HG02884 (cell line): ENCODE results near the gene GALM.
"Not testable (repeated sequence)": the region's sequence is repeated elsewhere in the genome, so short reads cannot be mapped to it uniquely, and the experiment has no call there.

Experiments used
- ATAC-seq: cut with Tn5 transposase; IDR thresholded peaks from one replicate; pipeline ENCODE4 v1.9.1; 2021; ENCODE audit warnings: mild to moderate bottlenecking, moderate library complexity; ENCODE audit not compliant: unreplicated experiment

The GALM gene

DNA sequence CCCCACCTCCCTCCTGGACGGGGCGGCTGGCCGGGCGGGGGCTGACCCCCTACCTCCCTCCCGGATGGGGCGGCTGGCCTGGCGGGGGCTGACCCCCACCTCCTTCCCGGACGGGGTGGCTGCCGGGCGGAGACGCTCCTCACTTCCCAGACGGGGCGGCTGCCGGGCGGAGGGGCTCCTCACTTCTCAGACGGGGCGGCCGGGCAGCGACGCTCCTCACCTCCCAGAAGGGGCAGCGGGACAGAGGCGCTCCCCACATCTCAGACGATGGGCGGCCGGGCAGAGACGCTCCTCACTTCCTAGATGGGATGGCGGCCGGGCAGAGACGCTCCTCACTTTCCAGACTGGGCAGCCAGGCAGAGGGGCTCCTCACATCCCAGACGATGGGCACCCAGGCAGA, 90.0 kb downstream of the GALM start:
- not testable (repeated sequence) for ATAC-seq

DNA sequence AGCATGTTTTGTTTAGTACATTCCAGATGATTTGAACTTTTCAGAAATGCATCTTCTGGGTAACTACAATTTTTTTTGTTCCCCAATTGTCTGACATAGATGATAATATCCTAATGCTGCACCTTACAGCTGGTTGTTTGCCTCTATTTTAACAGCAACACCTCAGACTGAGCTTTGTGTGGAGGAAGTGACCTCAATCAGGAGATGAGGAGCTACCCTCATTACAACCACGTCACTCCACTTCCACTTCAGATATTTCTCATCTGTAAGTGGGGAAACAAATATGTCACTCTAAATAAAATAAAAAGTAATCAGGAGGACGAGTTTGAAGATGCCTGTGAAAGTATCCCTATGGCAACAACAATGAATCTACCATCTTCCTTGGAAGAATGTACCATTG, 97.3 kb downstream of the GALM start:
- ATAC-seq: no peak

DNA sequence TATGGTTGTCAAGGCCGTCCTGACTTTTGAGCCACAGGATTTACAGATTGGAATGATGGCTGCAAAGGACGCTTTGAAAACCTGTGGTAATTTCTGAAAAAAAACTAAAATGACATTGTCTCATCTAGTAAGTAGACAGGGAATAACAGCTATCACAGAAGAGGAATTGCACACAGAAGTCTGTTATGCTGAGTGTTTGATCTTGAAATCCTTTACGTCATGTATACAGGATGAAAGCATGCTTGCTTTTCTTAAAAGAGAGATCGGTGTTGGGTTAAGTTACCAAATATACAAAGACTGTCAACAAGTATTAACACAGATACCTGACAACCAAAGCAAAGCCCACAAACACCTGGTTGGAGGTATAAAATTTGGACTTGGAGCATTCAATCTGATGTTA, 97.8 kb downstream of the GALM start:
- ATAC-seq: no peak

DNA sequence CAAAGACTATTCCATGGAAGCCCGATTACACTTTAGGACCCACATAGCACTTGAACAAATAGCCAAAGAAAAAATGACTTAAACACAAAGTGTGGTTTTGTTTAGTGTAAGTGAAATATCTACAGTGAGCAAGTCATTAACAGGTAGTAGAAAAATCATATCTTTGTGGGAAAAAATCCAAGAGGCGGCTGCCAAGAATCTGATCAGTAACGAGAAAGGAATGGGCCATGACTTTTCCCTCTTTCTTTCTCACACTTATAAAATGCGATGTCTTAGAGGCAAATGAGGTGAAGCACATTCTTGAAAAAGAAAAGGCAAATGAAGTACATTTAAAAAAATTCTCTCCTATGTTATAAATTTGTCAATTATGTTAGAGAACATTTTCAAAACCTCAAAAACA, 99.2 kb downstream of the GALM start:
- ATAC-seq: no peak

DNA sequence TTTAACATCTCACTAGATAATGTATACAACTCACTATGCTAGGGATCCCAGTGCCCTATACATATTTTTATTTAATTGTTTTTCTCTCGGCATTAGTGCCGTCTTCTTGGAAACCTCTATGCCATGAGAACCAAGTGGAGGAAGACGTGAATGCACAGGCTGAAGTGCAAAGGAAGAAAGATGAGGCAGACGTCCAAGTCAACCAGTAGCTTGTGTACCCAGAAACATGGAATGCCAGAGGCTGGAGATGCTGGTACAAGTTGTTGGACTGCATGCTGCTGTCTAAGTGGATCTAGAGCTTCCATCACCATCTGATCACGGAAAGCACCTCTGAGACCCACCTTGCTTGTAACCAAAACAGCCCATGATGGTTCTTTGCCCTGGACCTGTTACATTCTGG, 99.6 kb downstream of the GALM start:
- no peak for ATAC-seq

DNA sequence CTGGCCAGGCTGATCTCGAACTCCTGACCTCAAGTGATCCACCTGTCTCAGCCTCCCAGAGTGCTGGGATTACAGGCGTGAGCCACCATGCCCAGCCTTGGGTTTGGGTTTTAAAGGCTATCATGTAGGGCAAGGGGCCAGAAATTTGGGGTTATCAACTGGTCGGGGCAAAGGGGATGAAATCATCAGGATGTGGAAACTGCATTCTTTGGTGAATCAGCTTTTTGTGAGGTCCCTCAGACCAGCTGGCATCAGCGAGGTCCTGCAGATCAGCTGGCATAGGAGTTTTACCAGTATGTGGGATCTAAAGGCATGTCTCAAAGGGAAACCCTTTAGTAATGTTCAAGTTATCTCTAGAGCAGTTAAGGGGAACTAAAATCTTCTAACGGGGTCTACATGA, 105.7 kb downstream of the GALM start:
- ATAC-seq: no peak

DNA sequence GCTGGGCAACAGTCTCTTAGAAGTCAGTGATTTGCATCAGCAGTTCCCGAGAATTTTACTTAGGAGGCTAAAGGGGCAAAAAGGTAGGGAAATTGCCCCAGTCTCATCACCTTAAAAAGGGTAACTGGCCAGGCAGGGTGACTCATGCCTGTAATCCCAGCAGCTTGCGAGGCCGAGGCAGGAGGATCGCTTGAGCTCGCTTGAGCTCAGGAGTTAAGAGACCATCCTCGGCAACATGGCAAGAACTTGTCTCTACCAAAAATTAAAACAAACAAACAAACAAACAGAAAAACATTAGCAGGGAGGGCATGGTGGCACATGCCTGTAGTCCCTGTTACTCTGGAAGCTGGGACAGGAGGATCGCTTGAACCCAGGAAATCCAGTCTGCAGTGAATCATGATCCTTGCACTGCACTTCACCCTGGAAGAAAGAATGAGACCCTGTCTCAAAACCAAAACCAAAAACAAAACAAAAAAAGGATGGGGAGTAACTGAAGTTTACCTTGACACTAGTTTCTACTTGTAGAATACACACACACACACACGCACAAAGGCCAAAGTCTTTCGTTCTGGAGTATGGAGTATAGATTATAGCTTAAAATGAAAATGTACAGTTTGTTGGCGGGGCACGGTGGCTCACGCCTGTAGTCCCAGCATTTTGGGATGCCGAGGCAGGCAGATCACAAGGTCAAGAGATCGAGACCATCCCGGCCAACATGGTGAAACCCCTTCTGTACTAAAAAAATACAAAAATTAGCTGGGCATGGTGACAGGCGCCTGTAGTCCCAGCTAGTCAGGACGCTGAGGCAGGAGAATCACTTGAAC, 109.4 kb downstream of the GALM start:
- no peak for ATAC-seq

DNA sequence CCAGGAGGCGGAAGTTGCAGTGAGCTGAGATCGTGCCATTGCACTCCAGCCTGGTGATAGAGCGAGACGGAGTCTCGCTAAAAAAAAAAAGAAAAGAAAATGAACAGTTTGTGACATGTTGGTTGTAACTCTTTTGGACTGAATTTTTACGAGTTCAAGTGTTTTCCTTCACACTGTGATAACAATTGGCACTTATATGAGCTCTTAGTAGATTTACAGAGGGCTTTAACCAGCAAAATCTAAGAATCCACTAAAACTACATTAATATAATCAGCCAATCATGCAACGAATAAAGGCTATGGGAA, 110.0 kb downstream of the GALM start:
- no peak for ATAC-seq

DNA sequence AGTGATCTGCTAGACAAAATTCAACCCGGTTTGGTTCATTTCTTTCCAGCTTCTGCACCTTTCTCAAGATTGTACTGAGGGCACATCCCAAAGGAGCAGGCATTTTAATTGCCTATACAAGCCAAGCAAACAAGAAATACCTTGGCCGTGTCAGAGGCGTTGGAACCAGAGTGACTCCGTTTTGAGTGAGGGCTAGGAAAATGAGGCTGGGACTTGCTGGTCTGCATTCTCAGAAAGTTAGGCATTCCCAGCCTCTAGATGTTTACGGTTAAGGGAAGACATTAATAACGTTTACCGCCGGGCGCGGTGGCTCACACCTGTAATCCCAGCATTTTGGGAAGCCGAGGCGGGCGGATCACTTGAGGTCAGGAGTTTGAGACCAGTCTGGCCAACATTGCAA, 110.6 kb downstream of the GALM start:
- no peak for ATAC-seq

DNA sequence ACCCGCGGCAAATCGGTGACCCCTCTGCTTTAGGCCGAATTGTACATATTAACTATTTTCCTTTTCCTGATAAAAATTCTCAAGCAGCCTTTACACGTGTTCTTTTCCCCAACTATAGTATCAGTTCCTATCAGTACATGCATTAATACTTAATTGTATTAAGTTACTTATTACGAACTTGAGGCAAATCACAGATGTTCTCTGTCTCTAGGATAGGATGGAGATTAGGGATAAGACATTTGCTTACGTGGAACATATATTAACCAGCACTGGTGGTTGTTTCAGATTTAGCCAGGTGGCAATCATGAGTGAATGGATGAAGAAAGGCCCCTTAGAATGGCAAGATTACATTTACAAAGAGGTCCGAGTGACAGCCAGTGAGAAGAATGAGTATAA, 112.8 kb downstream of the GALM start:
- ATAC-seq: no peak

DNA sequence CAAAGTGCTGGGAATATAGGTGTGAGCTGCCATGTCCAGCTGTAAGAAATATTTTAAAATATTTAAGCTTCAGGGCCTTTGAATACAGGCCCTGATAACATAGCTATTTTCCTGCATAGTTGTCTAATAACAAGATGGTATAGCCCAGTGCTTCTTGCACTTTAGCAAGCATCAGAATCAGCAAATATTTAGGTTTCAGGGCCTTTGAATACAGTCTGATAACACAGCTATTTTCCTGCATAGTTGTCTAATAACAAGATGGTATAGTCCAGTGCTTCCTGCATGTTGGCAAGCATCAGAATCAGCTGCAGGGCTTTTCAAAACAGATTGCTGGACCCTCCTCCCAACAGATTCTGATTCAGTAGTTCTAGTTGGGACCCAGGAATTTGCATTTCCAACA, 117.7 kb downstream of the GALM start:
- ATAC-seq: no peak
